NCI-H2227 (cell line): ENCODE measurements around the gene DEAF1.

Experiments
- DNase-seq: peaks from one replicate; lab custom pipeline; 2025; ENCODE audit not compliant: unreplicated experiment; lab: John Stamatoyannopoulos, UW

DEAF1 gene

DNA sequence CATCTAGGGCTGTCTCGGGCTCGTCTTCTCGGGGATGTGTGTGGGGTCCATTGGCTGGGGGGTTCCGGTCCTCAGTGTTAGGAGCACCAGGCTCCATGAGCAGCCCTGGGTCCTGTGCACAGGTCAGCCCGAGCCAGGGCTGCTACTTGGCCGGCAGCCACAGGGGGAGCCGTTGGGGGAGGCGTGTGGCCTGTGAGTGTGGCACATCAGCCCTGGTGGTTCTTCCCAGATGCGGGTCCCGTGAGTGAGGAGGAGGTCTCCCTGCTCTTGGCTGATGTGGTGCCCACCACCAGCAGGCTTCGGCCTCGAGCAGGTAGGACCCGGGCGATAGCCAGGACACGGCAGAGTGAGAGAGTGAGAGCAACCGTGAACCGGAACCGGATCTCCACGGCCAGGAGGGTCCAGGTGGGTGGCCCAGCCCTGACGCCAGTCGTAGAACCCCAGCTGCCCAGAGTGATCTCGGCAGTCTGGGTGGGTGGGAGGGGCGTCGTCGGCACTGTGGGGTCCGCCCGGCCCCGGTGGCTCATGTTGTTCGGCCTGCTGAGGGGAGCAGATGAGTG, 97.8 kb downstream of the DEAF1 start:
- DNase-seq, result no peak

DNA sequence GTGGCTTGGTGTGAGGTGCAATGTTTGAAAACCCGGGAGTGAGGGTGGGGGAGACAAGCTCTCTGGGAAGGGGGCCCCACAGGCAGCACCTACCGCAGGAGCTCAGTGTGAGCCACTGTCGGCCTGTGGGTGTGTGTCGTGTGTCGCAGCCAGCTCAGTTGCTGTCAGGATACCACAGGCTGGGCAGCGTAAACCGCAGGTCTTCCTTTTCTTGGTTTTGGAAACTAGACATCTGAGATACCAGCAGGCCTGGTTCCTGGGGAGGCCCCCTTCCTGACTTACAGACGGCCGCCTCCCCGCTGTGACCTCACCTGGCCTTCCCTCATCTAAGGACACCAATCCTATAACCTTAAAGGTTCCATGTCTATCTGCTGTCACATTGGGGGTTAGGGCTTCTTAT, 98.6 kb downstream of the DEAF1 start:
- DNase-seq, result no peak

DNA sequence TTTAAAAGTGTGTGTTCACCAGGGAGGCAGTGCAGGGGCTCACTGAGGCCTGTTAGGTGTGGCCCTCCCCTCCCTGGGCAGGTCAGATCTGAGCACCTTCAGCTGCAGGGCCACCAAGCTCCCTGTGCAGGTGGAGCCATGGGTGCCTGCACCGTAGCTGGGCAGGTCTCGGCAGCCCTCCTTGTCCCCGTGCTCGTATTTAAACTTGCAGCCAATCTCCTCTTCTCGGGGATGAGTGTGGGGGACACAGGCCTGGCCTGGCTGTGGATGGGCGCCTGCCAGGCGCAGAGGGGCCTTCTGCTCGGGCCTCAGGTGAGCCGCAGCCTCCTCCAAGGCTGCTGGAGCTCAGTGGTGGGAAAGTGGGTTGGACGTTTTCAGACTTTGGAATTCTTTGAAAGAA, 99.6 kb downstream of the DEAF1 start:
- DNase-seq, result no peak
